ENCODE results near the gene NDUFAF8.

DNA sequence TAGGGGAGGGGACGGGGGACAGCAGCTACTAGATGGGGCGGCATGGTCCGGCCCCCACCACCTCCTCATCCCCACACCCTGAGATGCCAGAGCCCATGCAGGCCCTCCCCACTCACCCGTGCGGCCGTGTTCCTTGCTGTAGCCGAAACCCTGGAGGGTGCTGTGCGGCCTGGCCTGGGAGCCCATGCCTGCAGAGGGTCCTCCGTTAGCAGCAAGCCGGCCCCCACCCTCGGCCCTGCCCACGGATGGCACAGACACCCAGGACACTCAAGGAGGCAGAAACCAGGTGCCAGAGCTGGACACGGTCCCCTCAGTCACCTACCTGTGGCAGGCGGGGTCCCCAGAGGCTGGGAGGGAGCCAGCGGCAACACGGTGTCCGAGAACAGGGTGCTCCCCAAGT lies 5.8 kb upstream of the NDUFAF8 start:
- TF ChIP-seq CTCF (IDR thresholded peaks at IDR 0.05; ENCODE audit: insufficient read depth, low read length, poor library complexity, severe bottlenecking) (no peak), EZH2phosphoT487 (conservative IDR thresholded peaks at IDR 0.05; ENCODE audit: low read length) (no peak)
